ENCODE measurements around the gene RALGPS2.

DNA sequence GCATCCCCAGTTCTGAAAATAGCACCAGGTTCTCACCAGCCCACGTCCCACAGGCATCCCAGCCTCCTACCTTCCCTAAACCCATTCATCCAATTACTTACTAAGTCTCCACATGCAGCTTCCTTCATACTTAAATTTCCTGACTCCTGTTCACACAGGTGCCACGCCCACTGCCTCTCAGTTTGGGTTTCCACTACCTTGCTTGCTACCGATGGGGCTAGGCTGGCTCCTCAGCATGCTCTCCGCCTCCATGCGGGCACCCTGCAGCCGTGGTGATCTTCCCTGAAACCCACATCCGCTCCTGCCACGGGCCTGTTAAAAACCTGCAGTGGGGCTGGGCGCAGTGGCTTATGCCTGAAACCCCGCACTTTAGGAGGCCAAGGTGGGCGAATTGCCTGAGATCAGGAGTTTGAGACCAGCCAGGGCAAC lies 216.2 kb downstream of the RALGPS2 start:
- no peak for TF ChIP-seq POLR2A (IDR thresholded peaks at IDR 0.05)
- TF ChIP-seq, protein P1, sequence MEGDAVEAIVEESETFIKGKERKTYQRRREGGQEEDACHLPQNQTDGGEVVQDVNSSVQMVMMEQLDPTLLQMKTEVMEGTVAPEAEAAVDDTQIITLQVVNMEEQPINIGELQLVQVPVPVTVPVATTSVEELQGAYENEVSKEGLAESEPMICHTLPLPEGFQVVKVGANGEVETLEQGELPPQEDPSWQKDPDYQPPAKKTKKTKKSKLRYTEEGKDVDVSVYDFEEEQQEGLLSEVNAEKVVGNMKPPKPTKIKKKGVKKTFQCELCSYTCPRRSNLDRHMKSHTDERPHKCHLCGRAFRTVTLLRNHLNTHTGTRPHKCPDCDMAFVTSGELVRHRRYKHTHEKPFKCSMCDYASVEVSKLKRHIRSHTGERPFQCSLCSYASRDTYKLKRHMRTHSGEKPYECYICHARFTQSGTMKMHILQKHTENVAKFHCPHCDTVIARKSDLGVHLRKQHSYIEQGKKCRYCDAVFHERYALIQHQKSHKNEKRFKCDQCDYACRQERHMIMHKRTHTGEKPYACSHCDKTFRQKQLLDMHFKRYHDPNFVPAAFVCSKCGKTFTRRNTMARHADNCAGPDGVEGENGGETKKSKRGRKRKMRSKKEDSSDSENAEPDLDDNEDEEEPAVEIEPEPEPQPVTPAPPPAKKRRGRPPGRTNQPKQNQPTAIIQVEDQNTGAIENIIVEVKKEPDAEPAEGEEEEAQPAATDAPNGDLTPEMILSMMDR (IDR thresholded peaks at IDR 0.05) = no peak

All from adrenal gland (tissue), 5 donors.